ENCODE measurements around the gene TMEM14B.
"Not testable (repeated sequence)": the region's sequence is repeated elsewhere in the genome, so short reads cannot be mapped to it uniquely, and the experiment has no call there.

Gene TMEM14B

GRCh38 chr6:10745116-10745515 is 2.5 kb upstream of the TMEM14B start:
- DNase-seq (ENCODE audit: low read depth) = no peak
- no peak overlapping the region for H3K4me3 ChIP-seq (ENCODE audit: low read length)
- no peak for TF ChIP-seq CTCF (IDR thresholded peaks at IDR 0.05; ENCODE audit: insufficient read depth, low read depth, low read length, missing control alignments)

- TF ChIP-seq CTCF (IDR thresholded peaks at IDR 0.05; ENCODE audit: insufficient read depth, low read depth, low read length, missing control alignments) = no peak
- H3K4me3 ChIP-seq (ENCODE audit: low read length) = peak overlapping the region; percentile 86
- no peak for DNase-seq (ENCODE audit: low read depth)
Measured at GRCh38 chr6:10746915-10747250, 722 bp upstream of the TMEM14B start.

GRCh38 chr6:10749734-10750133 is 2.1 kb downstream of the TMEM14B start:
- DNase-seq (ENCODE audit: low read depth) = no peak
- TF ChIP-seq CTCF (IDR thresholded peaks at IDR 0.05; ENCODE audit: insufficient read depth, low read depth, low read length, missing control alignments) = no peak
- no peak overlapping the region for H3K4me3 ChIP-seq (ENCODE audit: low read length)

GRCh38 chr6:10750568-10750967 is 3.0 kb downstream of the TMEM14B start:
- not testable (repeated sequence) for H3K4me3 ChIP-seq (ENCODE audit: low read length); DNase-seq (ENCODE audit: low read depth)

GRCh38 chr6:10751757-10752156 is 4.2 kb downstream of the TMEM14B start:
- DNase-seq (ENCODE audit: low read depth); H3K4me3 ChIP-seq (ENCODE audit: low read length): not testable (repeated sequence)

GRCh38 chr6:10756085-10756484 is 8.5 kb downstream of the TMEM14B start:
- H3K4me3 ChIP-seq (ENCODE audit: low read length) = no peak overlapping the region
- DNase-seq (ENCODE audit: low read depth) = no peak
- no peak for TF ChIP-seq CTCF (IDR thresholded peaks at IDR 0.05; ENCODE audit: insufficient read depth, low read depth, low read length, missing control alignments)

- peak; percentile 98 for DNase-seq (ENCODE audit: low read depth)
- TF ChIP-seq CTCF (IDR thresholded peaks at IDR 0.05; ENCODE audit: insufficient read depth, low read depth, low read length, missing control alignments) = peak; percentile 65
- H3K4me3 ChIP-seq (ENCODE audit: low read length) = no peak overlapping the region
Measured at GRCh38 chr6:10759312-10759839, 11.8 kb downstream of the TMEM14B start.

- TF ChIP-seq CTCF (IDR thresholded peaks at IDR 0.05; ENCODE audit: insufficient read depth, low read depth, low read length, missing control alignments) = no peak
- peak; percentile 98 for DNase-seq (ENCODE audit: low read depth)
- H3K4me3 ChIP-seq (ENCODE audit: low read length) = no peak overlapping the region
Measured at GRCh38 chr6:10759884-10760329, 12.3 kb downstream of the TMEM14B start.

Data from epithelial cell of esophagus (primary cell).